ENCODE results near the gene PLCD1.
"Not testable (repeated sequence)": the region's sequence is repeated elsewhere in the genome, so short reads cannot be mapped to it uniquely, and the experiment has no call there.

The PLCD1 gene

DNA sequence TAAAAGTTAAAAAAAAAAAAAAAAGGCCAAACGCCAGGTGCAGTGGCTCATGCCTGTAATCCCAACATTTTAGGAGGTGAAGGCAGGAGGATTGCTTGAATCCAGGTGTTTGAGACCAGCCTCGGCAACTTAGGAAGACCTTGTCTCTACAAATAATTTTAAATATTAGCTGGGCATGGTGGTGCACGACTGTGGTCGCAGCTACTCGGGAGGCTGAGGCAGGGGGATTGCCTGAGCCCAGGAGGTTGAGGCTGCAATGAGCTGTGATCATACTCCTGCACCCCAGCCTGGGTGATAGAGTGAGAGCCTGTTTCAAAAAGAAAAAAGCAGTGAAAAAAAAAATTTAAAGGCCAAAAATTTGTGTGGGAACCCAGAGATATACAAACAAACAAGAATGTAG, 6.8 kb upstream of the PLCD1 start:
- DNase-seq, result no peak

GRCh38 chr3:38034335-38034734, 4.9 kb upstream of the PLCD1 start:
- DNase-seq, result not testable (repeated sequence)

- DNase-seq, result not testable (repeated sequence)
These were observed 4.1 kb upstream of the PLCD1 start for GRCh38 chr3:38033586-38033985.

DNA sequence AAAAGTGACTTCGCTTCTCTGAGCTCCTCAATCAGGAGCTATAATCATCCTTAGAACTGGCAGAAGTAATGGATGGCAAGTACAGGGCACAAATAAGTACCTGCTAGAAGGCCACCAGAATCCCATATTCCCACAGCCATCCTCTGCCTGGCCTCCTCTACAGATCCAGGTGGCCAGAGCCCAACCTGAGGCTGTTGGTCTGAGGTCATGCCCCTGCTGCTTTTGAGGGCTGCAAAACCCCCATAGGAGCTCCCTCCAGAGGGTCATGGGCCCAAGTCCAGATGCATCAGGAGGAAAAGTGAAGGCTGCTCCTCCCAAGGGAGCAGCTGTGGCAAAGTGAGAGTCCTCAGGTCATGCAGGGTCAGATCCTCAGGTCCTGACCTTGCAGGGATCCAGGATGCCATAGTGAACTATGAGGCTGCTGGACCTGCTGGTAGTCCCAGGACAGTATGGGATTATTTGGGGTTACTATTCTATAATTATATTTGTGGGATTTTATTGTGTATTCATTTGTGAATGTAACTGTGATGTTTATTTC, 3.0 kb upstream of the PLCD1 start:
- no peak for DNase-seq

DNA sequence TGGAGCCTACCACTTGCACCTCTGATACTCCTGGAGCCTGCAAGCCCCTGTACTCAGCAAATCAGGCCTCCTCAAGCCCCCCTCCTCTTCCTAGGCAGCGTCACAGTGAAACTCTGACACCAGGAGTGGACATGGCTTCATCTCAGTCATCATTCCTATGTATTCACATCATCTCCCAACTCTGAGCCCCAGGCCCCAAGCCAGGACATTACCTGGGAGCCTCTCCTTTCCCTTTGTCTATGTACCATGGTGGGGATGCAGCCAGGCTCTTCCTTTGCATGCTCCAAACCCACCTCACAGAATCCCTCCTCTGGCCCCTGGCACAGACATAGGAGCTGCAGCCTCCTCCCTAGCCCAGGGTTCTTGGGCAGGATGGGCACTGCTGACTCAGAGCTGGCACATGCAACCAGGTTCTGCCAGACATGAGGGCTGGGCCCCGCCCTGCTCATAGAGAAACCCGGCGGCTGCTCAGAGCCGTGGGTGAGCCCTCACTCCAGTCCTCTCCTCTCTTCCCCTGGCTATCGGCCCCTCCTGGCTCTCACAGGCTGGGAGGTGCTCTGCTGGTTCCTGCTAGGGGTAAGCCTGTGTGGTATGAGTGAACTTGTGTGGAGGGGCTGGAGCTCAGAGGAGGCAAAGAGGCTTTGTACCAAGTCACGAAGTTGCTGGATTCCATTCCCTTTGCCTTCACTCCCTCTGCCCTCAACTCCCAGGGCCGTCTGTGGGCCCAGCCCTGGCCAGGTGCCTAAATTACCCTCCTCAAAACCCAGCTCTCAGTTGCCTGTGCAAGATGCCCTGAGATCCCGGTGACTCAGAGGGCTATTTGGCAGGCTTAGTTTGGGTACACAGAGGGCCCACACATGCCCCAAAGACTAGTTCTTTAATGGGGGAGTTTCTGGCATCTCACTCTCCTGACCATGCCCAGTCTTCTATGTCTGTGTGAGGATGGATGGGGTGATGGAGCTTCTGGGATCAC, 1.9 kb upstream of the PLCD1 start:
- no peak for DNase-seq

- DNase-seq, result no peak
These were observed 932 bp upstream of the PLCD1 start for GRCh38 chr3:38030126-38031021.

- no peak for DNase-seq
These were observed 651 bp downstream of the PLCD1 start for GRCh38 chr3:38028621-38029361.

DNA sequence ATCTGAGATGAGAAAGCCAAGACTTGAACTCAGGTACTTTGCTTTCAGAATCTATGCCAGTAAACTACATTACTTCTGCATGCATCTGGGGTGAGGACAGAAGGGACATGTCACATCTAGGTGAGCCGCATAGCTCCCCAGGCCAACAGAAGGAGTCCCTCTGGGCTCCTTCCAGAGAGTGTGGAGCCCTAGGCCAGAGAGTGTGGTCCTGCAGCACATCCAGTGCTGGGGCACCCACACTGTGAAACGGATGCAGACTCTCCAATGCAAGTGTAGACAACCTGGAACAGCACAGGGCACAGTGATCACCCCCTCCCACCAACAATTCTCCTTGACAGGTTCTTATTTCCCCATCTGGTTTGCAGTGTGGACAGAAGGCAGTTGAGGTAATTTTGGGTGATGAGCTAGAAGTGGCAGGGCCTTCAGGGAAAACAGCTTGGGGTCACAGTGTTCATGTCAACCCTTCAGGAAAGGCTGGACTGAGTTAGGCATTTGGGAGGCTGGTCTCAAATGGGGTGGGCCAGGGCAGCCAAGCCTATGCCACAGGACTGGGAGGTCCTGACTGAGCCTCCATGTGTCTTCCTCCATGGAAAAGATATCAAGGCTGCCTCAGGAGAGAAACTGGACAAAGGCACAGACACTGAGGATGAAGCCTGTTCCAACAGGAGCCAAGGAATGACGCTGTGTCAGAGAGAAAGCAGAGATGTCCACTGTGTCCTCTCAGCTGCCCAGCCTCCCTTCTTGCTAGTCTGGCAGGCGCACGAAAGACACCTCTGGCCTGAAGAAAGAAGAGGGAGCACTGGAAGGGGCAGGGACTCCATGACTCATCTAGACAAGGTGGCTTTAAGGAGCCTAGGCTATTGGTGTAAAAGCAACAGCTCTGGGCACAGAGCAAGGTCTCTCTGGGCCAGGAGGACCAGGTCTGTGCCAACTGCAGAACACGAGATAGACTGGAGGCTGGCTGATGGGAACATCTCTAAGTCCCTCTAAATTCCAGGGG, 1.7 kb downstream of the PLCD1 start:
- DNase-seq, result no peak

- DNase-seq, result no peak
These were observed 2.6 kb downstream of the PLCD1 start for GRCh38 chr3:38026856-38027255.

- DNase-seq, result no peak
These were observed 6.3 kb downstream of the PLCD1 start for GRCh38 chr3:38022896-38023709.

DNA sequence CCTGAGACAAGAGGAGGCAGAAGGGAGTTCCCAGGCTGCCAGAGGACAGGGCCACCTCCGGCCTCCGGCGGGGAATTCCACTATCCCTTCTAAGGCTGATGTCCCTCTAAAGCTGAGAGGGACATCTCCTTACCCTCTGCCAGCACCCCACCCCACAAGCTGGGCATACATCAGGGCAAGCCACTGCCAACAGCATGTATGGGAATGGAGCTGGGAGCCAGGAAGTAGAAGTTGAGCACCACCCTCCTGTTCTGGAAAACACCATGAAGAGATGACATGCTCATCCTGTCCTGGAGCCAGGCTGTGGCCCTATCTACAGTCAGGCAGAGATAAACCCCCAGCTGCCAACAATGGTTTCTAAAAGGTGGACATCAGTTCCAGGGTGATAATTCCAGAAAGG, 7.1 kb downstream of the PLCD1 start:
- DNase-seq, result no peak

GRCh38 chr3:38021196-38021595, 8.2 kb downstream of the PLCD1 start:
- DNase-seq, result no peak

DNA sequence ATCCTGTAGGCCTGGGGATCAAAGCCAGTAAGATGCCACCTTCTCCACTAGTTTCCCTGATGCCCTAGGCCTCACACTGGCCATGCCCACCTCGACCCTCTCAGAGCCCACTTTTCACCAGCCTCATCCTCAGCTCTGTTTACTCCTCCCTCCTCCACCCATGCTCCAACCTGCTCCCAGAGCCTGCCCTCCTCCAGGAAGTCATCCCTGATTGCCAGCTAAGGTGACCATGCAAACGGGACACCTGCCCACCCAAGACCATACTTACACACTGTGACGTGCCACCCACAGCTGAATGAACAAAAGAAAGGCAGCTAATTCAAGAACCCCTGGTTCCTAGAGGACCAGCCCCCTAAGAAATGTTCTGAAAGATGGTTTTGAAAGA, 9.1 kb downstream of the PLCD1 start:
- DNase-seq, result no peak

DNA sequence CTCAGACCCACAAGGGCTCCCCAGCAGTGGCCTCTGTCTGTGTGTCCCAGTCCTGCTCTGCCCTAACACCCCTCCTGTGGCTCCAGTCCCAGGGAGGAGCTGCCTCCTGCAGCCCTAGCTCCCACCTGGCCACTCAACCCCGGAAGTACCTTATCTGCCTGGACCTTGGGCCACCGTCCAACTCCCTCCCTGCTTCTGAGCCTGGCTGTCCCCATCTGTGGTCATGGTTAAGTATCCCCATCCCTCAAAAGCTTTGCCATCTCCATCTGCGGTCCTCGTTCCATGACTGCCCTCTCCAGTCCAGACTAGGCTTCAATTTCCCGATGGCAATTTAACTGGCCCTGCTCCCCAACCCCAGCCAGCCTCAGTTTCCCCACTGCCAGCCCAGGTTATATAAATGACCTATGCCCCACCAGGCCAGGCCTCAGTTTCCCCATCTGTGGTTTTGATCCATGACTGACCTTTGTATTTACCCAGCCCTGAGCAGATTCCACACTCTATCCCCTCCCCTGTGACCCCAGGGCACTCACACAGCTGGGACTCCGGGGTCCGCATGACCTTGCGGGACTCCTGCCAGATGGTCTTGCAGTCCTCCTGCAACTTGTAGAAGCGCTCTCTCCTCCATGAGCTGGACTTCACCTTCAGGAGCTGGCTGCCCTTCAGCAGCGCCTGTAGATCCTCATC, 9.6 kb downstream of the PLCD1 start:
- DNase-seq, result no peak

GRCh38 chr3:38018296-38019266, 10.9 kb downstream of the PLCD1 start:
- DNase-seq, result no peak

DNA sequence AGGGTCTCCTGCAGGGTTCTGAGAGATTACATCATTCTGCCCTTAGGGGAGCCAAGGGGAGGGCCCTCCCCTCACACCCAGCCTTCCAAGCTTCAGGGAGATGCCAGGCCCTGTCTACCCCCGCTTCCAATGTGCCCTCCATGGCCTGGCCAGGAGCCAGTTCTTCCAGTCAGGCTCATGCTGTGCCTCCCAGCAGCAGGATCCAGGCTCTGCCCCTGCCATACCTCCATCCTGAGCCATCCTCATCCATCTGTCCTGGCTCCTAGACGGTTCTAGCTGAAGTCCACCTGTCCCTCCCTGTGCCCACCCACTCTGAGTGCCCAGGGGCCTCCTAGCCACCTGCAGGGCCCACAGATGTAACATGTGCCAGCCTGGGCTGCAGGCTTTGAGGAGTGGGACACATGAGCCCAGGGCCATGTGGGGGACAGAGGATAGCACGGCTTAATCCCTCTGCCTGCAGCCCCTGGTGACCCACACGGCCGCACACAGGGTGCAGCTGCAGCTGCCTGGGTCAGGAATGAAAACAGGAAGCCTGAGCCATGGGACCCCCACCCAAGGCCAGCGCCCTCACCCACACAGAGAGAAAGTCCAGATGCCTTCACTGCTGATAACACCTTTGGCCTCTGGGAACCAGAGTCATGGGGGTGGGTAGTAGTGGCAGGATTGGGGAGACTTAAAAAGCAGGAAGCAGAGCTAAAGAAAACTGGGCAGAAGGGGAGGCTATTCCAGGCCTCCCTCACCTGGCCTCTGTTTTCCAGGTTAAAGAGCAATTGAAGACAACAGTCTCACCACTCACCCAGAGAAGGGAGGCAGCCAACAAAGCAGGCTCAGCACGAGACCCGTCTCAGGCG, 11.8 kb downstream of the PLCD1 start:
- DNase-seq, result no peak

DNA sequence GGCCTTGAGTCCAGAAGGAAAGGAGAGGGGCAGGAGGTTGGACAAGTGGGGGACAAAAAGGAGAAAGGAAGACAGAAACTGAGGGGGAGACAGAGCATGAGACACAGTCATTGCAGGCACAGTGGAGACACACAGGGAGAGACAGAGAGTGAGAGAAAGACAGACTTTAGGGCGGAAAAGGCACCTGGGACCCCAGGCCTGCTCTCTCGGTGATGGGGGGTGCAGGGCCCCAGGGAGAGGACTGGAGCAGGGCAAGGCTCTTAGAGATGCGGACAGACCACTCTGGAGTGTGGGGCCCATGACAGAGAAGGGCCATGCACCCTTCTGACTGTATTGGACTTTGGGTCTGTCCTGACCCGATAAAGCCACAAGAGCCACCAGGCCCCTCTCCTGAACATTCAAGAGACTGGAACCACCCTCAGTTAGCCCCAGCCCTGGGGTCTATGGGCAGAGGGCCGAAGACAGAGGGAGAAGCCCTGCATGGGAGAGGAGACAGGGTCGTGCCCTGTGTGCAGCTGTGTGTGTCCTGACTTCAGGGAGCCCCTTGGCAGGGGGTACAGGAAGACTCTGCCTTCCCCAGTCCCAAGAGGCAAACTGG, 12.5 kb downstream of the PLCD1 start:
- DNase-seq, result no peak

All from NCI-H1694 treated with DMSO at 0.1 percent for 48 hours (cell line).